ENCODE measurements around the gene RHEX.

DNA sequence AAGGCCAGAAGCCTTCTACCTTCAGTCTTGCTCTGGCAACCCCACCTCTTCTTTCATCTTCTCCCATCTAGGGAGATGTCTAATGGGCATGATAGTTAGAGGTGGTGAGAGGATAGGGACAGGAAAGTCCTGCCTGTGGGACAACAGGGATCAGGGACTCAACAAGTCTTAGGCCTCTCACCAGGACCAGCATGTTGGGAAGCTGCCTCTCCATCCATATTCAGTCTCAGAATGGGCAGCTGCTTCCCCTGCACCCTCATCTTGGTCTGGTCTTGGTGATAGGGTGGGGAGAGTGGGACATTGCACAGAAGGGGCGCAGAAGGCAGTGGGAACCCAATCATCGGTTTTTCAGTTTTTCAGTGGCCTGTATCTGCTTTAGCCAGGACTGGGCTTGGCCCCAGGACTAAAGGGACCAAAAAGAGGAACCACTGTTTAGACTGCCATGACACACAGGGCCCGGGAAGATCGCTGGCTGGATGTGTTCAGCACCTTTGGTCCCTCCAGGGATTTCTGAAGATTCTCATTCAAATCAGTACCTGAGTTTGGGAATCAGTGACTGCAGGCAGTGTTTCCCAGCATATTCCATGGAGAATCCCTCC lies 12.7 kb downstream of the RHEX start:
- no peak for TF ChIP-seq EZH2phosphoT487 (IDR thresholded peaks at IDR 0.05)
- TF ChIP-seq, protein P1, sequence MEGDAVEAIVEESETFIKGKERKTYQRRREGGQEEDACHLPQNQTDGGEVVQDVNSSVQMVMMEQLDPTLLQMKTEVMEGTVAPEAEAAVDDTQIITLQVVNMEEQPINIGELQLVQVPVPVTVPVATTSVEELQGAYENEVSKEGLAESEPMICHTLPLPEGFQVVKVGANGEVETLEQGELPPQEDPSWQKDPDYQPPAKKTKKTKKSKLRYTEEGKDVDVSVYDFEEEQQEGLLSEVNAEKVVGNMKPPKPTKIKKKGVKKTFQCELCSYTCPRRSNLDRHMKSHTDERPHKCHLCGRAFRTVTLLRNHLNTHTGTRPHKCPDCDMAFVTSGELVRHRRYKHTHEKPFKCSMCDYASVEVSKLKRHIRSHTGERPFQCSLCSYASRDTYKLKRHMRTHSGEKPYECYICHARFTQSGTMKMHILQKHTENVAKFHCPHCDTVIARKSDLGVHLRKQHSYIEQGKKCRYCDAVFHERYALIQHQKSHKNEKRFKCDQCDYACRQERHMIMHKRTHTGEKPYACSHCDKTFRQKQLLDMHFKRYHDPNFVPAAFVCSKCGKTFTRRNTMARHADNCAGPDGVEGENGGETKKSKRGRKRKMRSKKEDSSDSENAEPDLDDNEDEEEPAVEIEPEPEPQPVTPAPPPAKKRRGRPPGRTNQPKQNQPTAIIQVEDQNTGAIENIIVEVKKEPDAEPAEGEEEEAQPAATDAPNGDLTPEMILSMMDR (IDR thresholded peaks at IDR 0.05): no peak

Data from neural progenitor cell (in vitro differentiated cells).